Fibroblast of lung (primary cell): ENCODE data around the gene SPINK5.

Source experiments
- EZH2 ChIP-seq: IDR thresholded peaks from 2 replicates; pipeline ENCODE4 v1.5.1; 2012; ENCODE audit warnings: low read length, control low read depth, mild to moderate bottlenecking; ENCODE audit errors: missing control alignments
- TF ChIP-seq, protein P1 (sequence below), 2 donors: IDR thresholded peaks in 1 of 2; conservative IDR thresholded peaks in 1 of 2; 1 replicate in 1 of 2; 2 replicates in 1 of 2; pipeline ENCODE4 v1.5.1; 2011 to 2012; ENCODE audit warnings: low read length in 2 of 2, control low read depth in 1 of 2, inconsistent platforms in 1 of 2, low read depth in 1 of 2, mild to moderate bottlenecking in 1 of 2

DNA sequence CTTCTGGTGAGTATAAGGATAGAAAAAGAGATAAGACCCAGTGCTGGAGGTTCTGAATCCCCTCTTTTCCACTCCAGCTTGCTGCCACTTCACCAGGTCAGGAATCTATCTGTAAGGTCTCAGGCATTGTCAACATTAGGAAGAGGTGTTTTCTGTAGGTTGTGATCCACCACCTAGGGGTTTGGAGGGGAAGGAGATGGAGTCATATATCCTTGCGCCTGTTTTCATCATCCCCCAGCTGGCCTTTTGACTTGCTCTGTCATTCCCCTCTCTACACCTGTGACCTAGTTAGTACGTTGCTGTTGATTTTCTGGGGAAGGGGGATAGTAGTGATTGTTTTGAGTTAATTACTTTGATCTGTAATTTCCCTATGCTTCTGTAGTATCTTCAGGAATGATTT lies 20.5 kb downstream of the SPINK5 start:
- TF ChIP-seq, protein P1, sequence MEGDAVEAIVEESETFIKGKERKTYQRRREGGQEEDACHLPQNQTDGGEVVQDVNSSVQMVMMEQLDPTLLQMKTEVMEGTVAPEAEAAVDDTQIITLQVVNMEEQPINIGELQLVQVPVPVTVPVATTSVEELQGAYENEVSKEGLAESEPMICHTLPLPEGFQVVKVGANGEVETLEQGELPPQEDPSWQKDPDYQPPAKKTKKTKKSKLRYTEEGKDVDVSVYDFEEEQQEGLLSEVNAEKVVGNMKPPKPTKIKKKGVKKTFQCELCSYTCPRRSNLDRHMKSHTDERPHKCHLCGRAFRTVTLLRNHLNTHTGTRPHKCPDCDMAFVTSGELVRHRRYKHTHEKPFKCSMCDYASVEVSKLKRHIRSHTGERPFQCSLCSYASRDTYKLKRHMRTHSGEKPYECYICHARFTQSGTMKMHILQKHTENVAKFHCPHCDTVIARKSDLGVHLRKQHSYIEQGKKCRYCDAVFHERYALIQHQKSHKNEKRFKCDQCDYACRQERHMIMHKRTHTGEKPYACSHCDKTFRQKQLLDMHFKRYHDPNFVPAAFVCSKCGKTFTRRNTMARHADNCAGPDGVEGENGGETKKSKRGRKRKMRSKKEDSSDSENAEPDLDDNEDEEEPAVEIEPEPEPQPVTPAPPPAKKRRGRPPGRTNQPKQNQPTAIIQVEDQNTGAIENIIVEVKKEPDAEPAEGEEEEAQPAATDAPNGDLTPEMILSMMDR (conservative IDR thresholded peaks at IDR 0.05 in 1 of 2, IDR thresholded peaks at IDR 0.05 in 1 of 2; ENCODE audit: low read depth in 1 of 2, low read length in 2 of 2) = no peak
- TF ChIP-seq EZH2 = no peak
